SK-N-SH treated with all-trans-retinoic acid at 6 μM for 48 hours (cell line): ENCODE measurements around the gene RSBN1.
A peak's percentile ranks its signal among the peaks of the same experiment; 100 is the strongest.

Source experiments
- ATAC-seq: fragments of 200-7000 bp; cut with Tn5 transposase; 3 replicates; pipeline ENCODE4 v1.9.1; 2020; ENCODE audit warnings: mild to moderate bottlenecking, moderate library complexity
- ARNTL ChIP-seq: fragments of 450-650 bp; formaldehyde crosslinking; IDR thresholded peaks from 2 replicates; pipeline ENCODE4 v1.5.0; 2020; ENCODE audit warnings: low read depth, mild to moderate bottlenecking, moderate library complexity, borderline replicate concordance
- BACH2 ChIP-seq: fragments of 250-450 bp; sonication (Bioruptor Pico); IDR thresholded peaks from 2 replicates; pipeline ENCODE4 v1.9.0; 2021; ENCODE audit warnings: mild to moderate bottlenecking, borderline replicate concordance
- CREB5 ChIP-seq: fragments of 250-450 bp; sonication (Bioruptor Pico); IDR thresholded peaks from 2 replicates; pipeline ENCODE4 v1.5.1; 2020; ENCODE audit warnings: low read depth, mild to moderate bottlenecking, moderate library complexity
- CSRNP3 ChIP-seq: fragments of 250-450 bp; sonication (Bioruptor Pico); IDR thresholded peaks from 2 replicates; pipeline ENCODE4 v1.5.1; 2021; ENCODE audit warnings: mild to moderate bottlenecking, moderate library complexity
- ESRRG ChIP-seq: fragments of 250-450 bp; sonication (Bioruptor Pico); IDR thresholded peaks from 2 replicates; pipeline ENCODE4 v1.6.1; 2021; ENCODE audit warnings: mild to moderate bottlenecking
- ISL1 ChIP-seq: fragments of 250-450 bp; sonication (Bioruptor Pico); IDR thresholded peaks from 2 replicates; pipeline ENCODE4 v2.1.2; 2022; ENCODE audit warnings: mild to moderate bottlenecking, moderate library complexity
- PPARA ChIP-seq: fragments of 250-450 bp; sonication (Bioruptor Pico); IDR thresholded peaks from 2 replicates; pipeline ENCODE4 v1.5.0; 2020; ENCODE audit warnings: mild to moderate bottlenecking, borderline replicate concordance
- RARB ChIP-seq: fragments of 250-450 bp; sonication (Bioruptor Pico); IDR thresholded peaks from 2 replicates; pipeline ENCODE4 v1.8.0; 2021; ENCODE audit warnings: mild to moderate bottlenecking, moderate library complexity
- SNAI2 ChIP-seq: fragments of 250-450 bp; sonication (Bioruptor Pico); IDR thresholded peaks from 2 replicates; pipeline ENCODE4 v1.5.0; 2020; ENCODE audit warnings: mild to moderate bottlenecking, moderate library complexity
- TCF4 ChIP-seq: fragments of 250-450 bp; sonication (Bioruptor Pico); IDR thresholded peaks from 2 replicates; pipeline ENCODE4 v1.8.0; 2021; ENCODE audit warnings: mild to moderate bottlenecking, moderate library complexity, borderline replicate concordance
- TOX ChIP-seq: fragments of 250-450 bp; sonication (Bioruptor Pico); IDR thresholded peaks from 2 replicates; pipeline ENCODE4 v1.8.0; 2021; ENCODE audit warnings: mild to moderate bottlenecking, moderate library complexity, borderline replicate concordance
- ZC3H10 ChIP-seq: fragments of 250-450 bp; sonication (Bioruptor Pico); IDR thresholded peaks from 2 replicates; pipeline ENCODE4 v1.5.1; 2021; ENCODE audit warnings: mild to moderate bottlenecking, moderate library complexity
- ZFP3 ChIP-seq: fragments of 250-450 bp; sonication (Bioruptor Pico); IDR thresholded peaks from 2 replicates; pipeline ENCODE4 v1.5.0; 2020; ENCODE audit warnings: mild to moderate bottlenecking, moderate library complexity
- ZFP30 ChIP-seq: fragments of 450-650 bp; formaldehyde crosslinking; IDR thresholded peaks from 2 replicates; pipeline ENCODE4 v1.5.0; 2022; ENCODE audit warnings: mild to moderate bottlenecking, moderate library complexity
- ZNF565 ChIP-seq: fragments of 450-650 bp; formaldehyde crosslinking; conservative IDR thresholded peaks from 2 replicates; pipeline ENCODE4 v1.5.0; 2020; ENCODE audit warnings: low read depth, mild to moderate bottlenecking, moderate library complexity
- ZNF70 ChIP-seq: fragments of 450-650 bp; formaldehyde crosslinking; IDR thresholded peaks from 2 replicates; pipeline ENCODE4 v1.5.0; 2020; ENCODE audit warnings: mild to moderate bottlenecking, moderate library complexity
- TF ChIP-seq, protein P1 (sequence below): fragments of 250-450 bp; sonication (Bioruptor Pico); IDR thresholded peaks from 2 replicates; pipeline ENCODE4 v1.8.0; 2021; ENCODE audit warnings: low read depth, mild to moderate bottlenecking, moderate library complexity, borderline replicate concordance
- TF ChIP-seq, protein P2 (sequence below): fragments of 250-450 bp; sonication (Bioruptor Pico); IDR thresholded peaks from 2 replicates; pipeline ENCODE4 v1.8.0; 2020; ENCODE audit warnings: mild to moderate bottlenecking, moderate library complexity, borderline replicate concordance
- TF ChIP-seq, protein P3 (sequence below): fragments of 250-450 bp; sonication (Bioruptor Pico); IDR thresholded peaks from 2 replicates; pipeline ENCODE4 v1.5.0; 2020; ENCODE audit warnings: mild to moderate bottlenecking, moderate library complexity

The RSBN1 gene

GRCh38 chr1:113765306-113766230, 46.7 kb downstream of the RSBN1 start:
- TF ChIP-seq ARNTL (CRISPR knock-in tag), result no peak
- no peak for TF ChIP-seq ZFP30 (CRISPR knock-in tag)
- no peak for TF ChIP-seq ISL1 (CRISPR knock-in tag)
- TF ChIP-seq, protein P1, sequence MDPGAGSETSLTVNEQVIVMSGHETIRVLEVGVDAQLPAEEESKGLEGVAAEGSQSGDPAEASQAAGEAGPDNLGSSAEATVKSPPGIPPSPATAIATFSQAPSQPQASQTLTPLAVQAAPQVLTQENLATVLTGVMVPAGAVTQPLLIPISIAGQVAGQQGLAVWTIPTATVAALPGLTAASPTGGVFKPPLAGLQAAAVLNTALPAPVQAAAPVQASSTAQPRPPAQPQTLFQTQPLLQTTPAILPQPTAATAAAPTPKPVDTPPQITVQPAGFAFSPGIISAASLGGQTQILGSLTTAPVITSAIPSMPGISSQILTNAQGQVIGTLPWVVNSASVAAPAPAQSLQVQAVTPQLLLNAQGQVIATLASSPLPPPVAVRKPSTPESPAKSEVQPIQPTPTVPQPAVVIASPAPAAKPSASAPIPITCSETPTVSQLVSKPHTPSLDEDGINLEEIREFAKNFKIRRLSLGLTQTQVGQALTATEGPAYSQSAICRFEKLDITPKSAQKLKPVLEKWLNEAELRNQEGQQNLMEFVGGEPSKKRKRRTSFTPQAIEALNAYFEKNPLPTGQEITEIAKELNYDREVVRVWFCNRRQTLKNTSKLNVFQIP (CRISPR knock-in tag), result no peak
- no peak for TF ChIP-seq ZNF70 (CRISPR knock-in tag)
- TF ChIP-seq ZNF565 (CRISPR knock-in tag), result no peak
- no peak for TF ChIP-seq CSRNP3
- no peak for TF ChIP-seq ZC3H10 (CRISPR knock-in tag)
- TF ChIP-seq PPARA, result no peak
- TF ChIP-seq, protein P2, sequence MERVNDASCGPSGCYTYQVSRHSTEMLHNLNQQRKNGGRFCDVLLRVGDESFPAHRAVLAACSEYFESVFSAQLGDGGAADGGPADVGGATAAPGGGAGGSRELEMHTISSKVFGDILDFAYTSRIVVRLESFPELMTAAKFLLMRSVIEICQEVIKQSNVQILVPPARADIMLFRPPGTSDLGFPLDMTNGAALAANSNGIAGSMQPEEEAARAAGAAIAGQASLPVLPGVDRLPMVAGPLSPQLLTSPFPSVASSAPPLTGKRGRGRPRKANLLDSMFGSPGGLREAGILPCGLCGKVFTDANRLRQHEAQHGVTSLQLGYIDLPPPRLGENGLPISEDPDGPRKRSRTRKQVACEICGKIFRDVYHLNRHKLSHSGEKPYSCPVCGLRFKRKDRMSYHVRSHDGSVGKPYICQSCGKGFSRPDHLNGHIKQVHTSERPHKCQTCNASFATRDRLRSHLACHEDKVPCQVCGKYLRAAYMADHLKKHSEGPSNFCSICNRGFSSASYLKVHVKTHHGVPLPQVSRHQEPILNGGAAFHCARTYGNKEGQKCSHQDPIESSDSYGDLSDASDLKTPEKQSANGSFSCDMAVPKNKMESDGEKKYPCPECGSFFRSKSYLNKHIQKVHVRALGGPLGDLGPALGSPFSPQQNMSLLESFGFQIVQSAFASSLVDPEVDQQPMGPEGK (CRISPR knock-in tag), result no peak
- TF ChIP-seq CREB5 (CRISPR knock-in tag), result no peak
- ATAC-seq, result peak; percentile 56

DNA sequence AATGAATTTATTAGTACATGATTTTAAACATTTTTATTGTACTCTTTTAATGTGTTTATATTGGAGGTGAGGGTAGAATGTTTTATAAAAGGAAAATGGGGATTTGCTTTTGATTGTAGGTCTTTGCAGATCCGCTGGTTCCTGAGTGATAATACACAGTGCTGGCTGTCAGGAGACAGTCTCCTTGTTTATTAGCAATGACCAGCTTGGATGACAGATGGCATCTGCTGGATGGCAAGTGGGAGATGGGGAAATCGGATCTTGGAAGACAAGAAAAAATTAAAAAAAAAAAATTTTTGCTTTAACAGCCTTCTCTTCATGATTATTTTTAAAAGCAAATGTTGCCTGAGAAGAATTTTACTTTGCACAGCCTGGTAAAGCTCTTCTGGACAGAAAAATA, 48.6 kb downstream of the RSBN1 start:
- ATAC-seq, result no peak
- TF ChIP-seq, protein P2 (CRISPR knock-in tag), result no peak
- TF ChIP-seq SNAI2 (CRISPR knock-in tag) (no peak), ISL1 (CRISPR knock-in tag) (no peak), RARB (no peak), BACH2 (CRISPR knock-in tag) (no peak), ZFP3 (CRISPR knock-in tag) (no peak), CREB5 (CRISPR knock-in tag) (no peak), ZNF70 (CRISPR knock-in tag) (no peak), TOX (CRISPR knock-in tag) (no peak), ARNTL (CRISPR knock-in tag) (no peak), ESRRG (CRISPR knock-in tag) (no peak), TCF4 (CRISPR knock-in tag) (no peak)
- TF ChIP-seq, protein P3, sequence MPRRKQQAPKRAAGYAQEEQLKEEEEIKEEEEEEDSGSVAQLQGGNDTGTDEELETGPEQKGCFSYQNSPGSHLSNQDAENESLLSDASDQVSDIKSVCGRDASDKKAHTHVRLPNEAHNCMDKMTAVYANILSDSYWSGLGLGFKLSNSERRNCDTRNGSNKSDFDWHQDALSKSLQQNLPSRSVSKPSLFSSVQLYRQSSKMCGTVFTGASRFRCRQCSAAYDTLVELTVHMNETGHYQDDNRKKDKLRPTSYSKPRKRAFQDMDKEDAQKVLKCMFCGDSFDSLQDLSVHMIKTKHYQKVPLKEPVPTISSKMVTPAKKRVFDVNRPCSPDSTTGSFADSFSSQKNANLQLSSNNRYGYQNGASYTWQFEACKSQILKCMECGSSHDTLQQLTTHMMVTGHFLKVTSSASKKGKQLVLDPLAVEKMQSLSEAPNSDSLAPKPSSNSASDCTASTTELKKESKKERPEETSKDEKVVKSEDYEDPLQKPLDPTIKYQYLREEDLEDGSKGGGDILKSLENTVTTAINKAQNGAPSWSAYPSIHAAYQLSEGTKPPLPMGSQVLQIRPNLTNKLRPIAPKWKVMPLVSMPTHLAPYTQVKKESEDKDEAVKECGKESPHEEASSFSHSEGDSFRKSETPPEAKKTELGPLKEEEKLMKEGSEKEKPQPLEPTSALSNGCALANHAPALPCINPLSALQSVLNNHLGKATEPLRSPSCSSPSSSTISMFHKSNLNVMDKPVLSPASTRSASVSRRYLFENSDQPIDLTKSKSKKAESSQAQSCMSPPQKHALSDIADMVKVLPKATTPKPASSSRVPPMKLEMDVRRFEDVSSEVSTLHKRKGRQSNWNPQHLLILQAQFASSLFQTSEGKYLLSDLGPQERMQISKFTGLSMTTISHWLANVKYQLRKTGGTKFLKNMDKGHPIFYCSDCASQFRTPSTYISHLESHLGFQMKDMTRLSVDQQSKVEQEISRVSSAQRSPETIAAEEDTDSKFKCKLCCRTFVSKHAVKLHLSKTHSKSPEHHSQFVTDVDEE (CRISPR knock-in tag), result no peak
- TF ChIP-seq, protein P1 (CRISPR knock-in tag), result no peak
